HCT116 (cell line): Measurements from ENCODE around the gene ZNF473.

ENCODE experiments used
- JUND ChIP-seq: IDR thresholded peaks from 2 replicates; pipeline ENCODE4 v1.6.1; 2012
- POLR2A ChIP-seq: IDR thresholded peaks from 2 replicates; pipeline ENCODE4 v1.7.0; 2011; ENCODE audit warnings: borderline replicate concordance; ENCODE audit not compliant: insufficient read depth, insufficient read length; ENCODE audit errors: extremely low read depth
- SIN3A ChIP-seq: IDR thresholded peaks from 2 replicates; pipeline ENCODE4 v1.6.1; 2012; ENCODE audit warnings: low read depth
- SRF ChIP-seq: IDR thresholded peaks from 2 replicates; pipeline ENCODE4 v1.6.1; 2012; ENCODE audit warnings: low read depth
- TF ChIP-seq, protein P1 (sequence below), 3 experiments: fragments of 200-600 bp in 1 of 3; sonication (generic) in 1 of 3; IDR thresholded peaks in 2 of 3; conservative IDR thresholded peaks in 1 of 3; 2 replicates each; pipeline ENCODE4 v1.5.1; 2012 to 2017; ENCODE audit warnings: low read depth in 2 of 3, low read length in 2 of 3, antibody characterized with exemption in 1 of 3, borderline replicate concordance in 1 of 3, control low read depth in 1 of 3, mild to moderate bottlenecking in 1 of 3, mixed read lengths in 1 of 3, mixed run types in 1 of 3, moderate library complexity in 1 of 3; ENCODE audit not compliant: insufficient read depth in 1 of 3

DNA sequence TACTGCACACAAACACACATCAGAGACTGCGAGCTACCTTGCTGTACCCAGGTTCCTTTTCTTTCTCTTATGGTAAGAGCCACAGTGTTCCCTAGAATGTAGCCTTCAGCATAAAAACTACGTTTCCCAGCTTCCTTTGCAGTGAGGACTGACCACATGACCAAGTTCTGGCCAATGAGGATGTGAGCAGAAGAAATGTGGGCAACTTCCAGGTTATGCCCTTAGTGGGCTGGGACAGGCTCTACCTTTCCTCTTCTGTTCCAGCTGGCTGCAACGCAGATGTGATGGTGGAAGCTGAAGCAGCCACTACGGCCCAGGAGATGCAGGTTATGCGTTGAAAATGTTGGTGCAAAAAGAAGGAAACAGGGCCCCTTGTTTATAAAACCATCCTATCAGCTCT is 28.1 kb upstream of the ZNF473 start:
- TF ChIP-seq SIN3A = no peak
- TF ChIP-seq SRF = no peak
- no peak for TF ChIP-seq JUND
- TF ChIP-seq, protein P1, sequence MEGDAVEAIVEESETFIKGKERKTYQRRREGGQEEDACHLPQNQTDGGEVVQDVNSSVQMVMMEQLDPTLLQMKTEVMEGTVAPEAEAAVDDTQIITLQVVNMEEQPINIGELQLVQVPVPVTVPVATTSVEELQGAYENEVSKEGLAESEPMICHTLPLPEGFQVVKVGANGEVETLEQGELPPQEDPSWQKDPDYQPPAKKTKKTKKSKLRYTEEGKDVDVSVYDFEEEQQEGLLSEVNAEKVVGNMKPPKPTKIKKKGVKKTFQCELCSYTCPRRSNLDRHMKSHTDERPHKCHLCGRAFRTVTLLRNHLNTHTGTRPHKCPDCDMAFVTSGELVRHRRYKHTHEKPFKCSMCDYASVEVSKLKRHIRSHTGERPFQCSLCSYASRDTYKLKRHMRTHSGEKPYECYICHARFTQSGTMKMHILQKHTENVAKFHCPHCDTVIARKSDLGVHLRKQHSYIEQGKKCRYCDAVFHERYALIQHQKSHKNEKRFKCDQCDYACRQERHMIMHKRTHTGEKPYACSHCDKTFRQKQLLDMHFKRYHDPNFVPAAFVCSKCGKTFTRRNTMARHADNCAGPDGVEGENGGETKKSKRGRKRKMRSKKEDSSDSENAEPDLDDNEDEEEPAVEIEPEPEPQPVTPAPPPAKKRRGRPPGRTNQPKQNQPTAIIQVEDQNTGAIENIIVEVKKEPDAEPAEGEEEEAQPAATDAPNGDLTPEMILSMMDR (IDR thresholded peaks at IDR 0.05 in 2 of 3, conservative IDR thresholded peaks at IDR 0.05 in 1 of 3; ENCODE audit: borderline replicate concordance in 1 of 3, insufficient read depth in 1 of 3, low read depth in 2 of 3, low read length in 2 of 3) = no peak
- no peak for TF ChIP-seq POLR2A
